HG03280 (cell line): Measurements from ENCODE around the gene ANKDD1B.
"Not testable (repeated sequence)": the region's sequence is repeated elsewhere in the genome, so short reads cannot be mapped to it uniquely, and the experiment has no call there.

ENCODE experiments used
- ATAC-seq: cut with Tn5 transposase; IDR thresholded peaks from one replicate; pipeline ENCODE4 v1.9.1; 2021; ENCODE audit warnings: mild to moderate bottlenecking, moderate library complexity; ENCODE audit not compliant: unreplicated experiment

ANKDD1B gene

GRCh38 chr5:75611311-75612225 is at the start of gene ANKDD1B:
TSS of gene ANKDD1B (plus strand) at chr5:75611453. CDS start at chr5:75611635, 182 bp downstream.
- ATAC-seq = no peak

GRCh38 chr5:75565991-75566709 is 45.1 kb upstream of the ANKDD1B start:
- ATAC-seq = peak; percentile 8

- peak; percentile 81 for ATAC-seq
Observed at GRCh38 chr5:75566710-75567309, 44.4 kb upstream of the ANKDD1B start.

- ATAC-seq = no peak
Observed at GRCh38 chr5:75567710-75568109, 43.5 kb upstream of the ANKDD1B start.

GRCh38 chr5:75568202-75568601 is 43.1 kb upstream of the ANKDD1B start:
- no peak for ATAC-seq

- no peak for ATAC-seq
Observed at GRCh38 chr5:75571547-75571946, 39.7 kb upstream of the ANKDD1B start.

- ATAC-seq = no peak
Observed at GRCh38 chr5:75574791-75575190, 36.5 kb upstream of the ANKDD1B start.

GRCh38 chr5:75578280-75578679 is 33.0 kb upstream of the ANKDD1B start:
- not testable (repeated sequence) for ATAC-seq

GRCh38 chr5:75584641-75585040 is 26.6 kb upstream of the ANKDD1B start:
- ATAC-seq = no peak

GRCh38 chr5:75588666-75589065 is 22.6 kb upstream of the ANKDD1B start:
- ATAC-seq = no peak

- no peak for ATAC-seq
Observed at GRCh38 chr5:75600535-75600934, 10.7 kb upstream of the ANKDD1B start.

- ATAC-seq = no peak
Observed at GRCh38 chr5:75601567-75601966, 9.7 kb upstream of the ANKDD1B start.

- no peak for ATAC-seq
Observed at GRCh38 chr5:75601996-75602395, 9.3 kb upstream of the ANKDD1B start.

GRCh38 chr5:75603371-75603770 is 7.9 kb upstream of the ANKDD1B start:
- ATAC-seq = no peak

- no peak for ATAC-seq
Observed at GRCh38 chr5:75603821-75604220, 7.4 kb upstream of the ANKDD1B start.

GRCh38 chr5:75607341-75607740 is 3.9 kb upstream of the ANKDD1B start:
- not testable (repeated sequence) for ATAC-seq

- ATAC-seq = no peak
Observed at GRCh38 chr5:75608870-75609269, 2.4 kb upstream of the ANKDD1B start.

- no peak for ATAC-seq
Observed at GRCh38 chr5:75610201-75610600, 1.1 kb upstream of the ANKDD1B start.

GRCh38 chr5:75610859-75611310 is 368 bp upstream of the ANKDD1B start:
- not testable (repeated sequence) for ATAC-seq

- ATAC-seq = no peak
Observed at GRCh38 chr5:75612226-75612569, 945 bp downstream of the ANKDD1B start.

GRCh38 chr5:75612901-75613300 is 1.6 kb downstream of the ANKDD1B start:
- no peak for ATAC-seq

- no peak for ATAC-seq
Observed at GRCh38 chr5:75614176-75614575, 2.9 kb downstream of the ANKDD1B start.
